ENCODE measurements around the gene KIAA0408. TPM values are rescaled to one million over a fixed set of nuclear protein-coding genes. Genes with fewer than 3 reads are reported as not detected.

The KIAA0408 gene
- total RNA-seq, 1 donor from 2014 or later, result 0.91 TPM

DNA sequence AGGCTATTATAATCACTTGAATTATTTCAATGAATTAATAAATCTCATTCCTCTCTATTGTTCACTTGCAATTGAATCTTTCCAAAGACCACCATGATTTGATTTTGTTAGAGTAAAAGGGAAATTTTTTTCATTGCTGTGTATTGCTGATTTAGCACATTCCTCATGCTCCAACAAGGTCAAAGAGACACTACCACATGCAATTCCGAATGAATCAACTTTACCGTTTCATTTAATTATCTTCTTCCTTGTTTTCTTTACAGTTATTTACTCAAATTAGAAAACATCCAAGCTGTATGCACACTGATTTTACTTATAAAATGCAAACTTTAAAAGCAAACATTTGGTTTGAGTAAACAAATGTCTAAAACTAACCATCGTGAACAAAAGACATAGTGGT, 967 bp downstream of the KIAA0408 start:
- no peak overlapping the region for H3K4me3 Mint-ChIP-seq (ENCODE audit: low read depth)
- H3K9me3 Mint-ChIP-seq (ENCODE audit: low read depth), result no peaks in the 10 kb centered on the region
- TF ChIP-seq CTCF (IDR thresholded peaks at IDR 0.05; ENCODE audit: unreplicated experiment), result no peak
- H3K27ac Mint-ChIP-seq, result no peak overlapping the region
- DNase-seq (ENCODE audit: low spot score, unreplicated experiment), result no peak
- H3K27me3 Mint-ChIP-seq, result no peaks in the 10 kb centered on the region
- no peaks in the 10 kb centered on the region for H3K36me3 Mint-ChIP-seq (ENCODE audit: insufficient read depth)
- peaks cover 16% of the 10 kb centered on the region for H3K4me1 Mint-ChIP-seq (ENCODE audit: low read depth)

DNA sequence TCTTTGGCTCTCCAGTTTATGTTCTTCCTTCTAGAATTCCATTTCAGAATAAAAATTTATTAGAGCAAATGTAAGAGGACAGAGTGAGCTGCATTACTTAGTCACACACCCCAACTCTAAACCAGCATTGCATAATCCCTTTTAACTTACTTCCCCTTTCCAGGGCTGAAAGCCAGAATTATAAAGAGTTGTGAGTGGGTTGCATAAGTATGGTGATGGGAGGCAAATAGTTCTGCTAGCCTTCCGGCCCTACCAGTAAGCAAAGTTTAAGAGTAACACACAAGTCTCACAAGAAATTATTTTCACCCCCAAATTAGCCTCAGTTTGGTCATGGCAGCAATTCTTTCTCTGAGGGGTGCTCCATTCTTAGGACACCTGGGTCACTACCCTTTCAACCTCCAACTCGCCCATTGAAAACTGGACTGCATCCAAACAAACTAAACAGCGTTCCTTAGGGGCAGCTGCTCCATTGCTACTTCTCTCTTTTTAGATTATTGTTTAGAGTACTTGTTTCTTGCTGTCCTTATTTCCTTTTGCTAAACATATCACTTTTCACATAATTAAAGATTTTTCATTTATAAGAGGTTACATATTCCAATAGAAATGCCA, 1.6 kb downstream of the KIAA0408 start:
- Mint-ChIP-seq H3K4me1 (ENCODE audit: low read depth) (peaks cover 16% of the 10 kb centered on the region), H3K27me3 (no peaks in the 10 kb centered on the region), H3K27ac (no peak overlapping the region), H3K9me3 (ENCODE audit: low read depth) (no peaks in the 10 kb centered on the region), H3K4me3 (ENCODE audit: low read depth) (no peak overlapping the region), H3K36me3 (ENCODE audit: insufficient read depth) (no peaks in the 10 kb centered on the region)
- TF ChIP-seq CTCF (IDR thresholded peaks at IDR 0.05; ENCODE audit: unreplicated experiment), result no peak
- DNase-seq (ENCODE audit: low spot score, unreplicated experiment), result no peak

- H3K4me1 Mint-ChIP-seq (ENCODE audit: low read depth), result peaks cover 16% of the 10 kb centered on the region
- no peak overlapping the region for H3K4me3 Mint-ChIP-seq (ENCODE audit: low read depth)
- no peaks in the 10 kb centered on the region for H3K9me3 Mint-ChIP-seq (ENCODE audit: low read depth)
- no peak for DNase-seq (ENCODE audit: low spot score, unreplicated experiment)
- no peaks in the 10 kb centered on the region for H3K36me3 Mint-ChIP-seq (ENCODE audit: insufficient read depth)
- no peak overlapping the region for H3K27ac Mint-ChIP-seq
- H3K27me3 Mint-ChIP-seq, result no peaks in the 10 kb centered on the region
- TF ChIP-seq CTCF (IDR thresholded peaks at IDR 0.05; ENCODE audit: unreplicated experiment), result no peak
Measured at GRCh38 chr6:127456465-127456864, 2.7 kb downstream of the KIAA0408 start.

- no peak overlapping the region for H3K4me3 Mint-ChIP-seq (ENCODE audit: low read depth)
- no peak for DNase-seq (ENCODE audit: low spot score, unreplicated experiment)
- H3K9me3 Mint-ChIP-seq (ENCODE audit: low read depth), result no peaks in the 10 kb centered on the region
- H3K27me3 Mint-ChIP-seq, result no peaks in the 10 kb centered on the region
- H3K36me3 Mint-ChIP-seq (ENCODE audit: insufficient read depth), result no peaks in the 10 kb centered on the region
- no peak for TF ChIP-seq CTCF (IDR thresholded peaks at IDR 0.05; ENCODE audit: unreplicated experiment)
- H3K27ac Mint-ChIP-seq, result no peak overlapping the region
- peaks cover 11% of the 10 kb centered on the region for H3K4me1 Mint-ChIP-seq (ENCODE audit: low read depth)
Measured at GRCh38 chr6:127453845-127454619, 5.2 kb downstream of the KIAA0408 start.

- no peak overlapping the region for H3K4me3 Mint-ChIP-seq (ENCODE audit: low read depth)
- no peak for DNase-seq (ENCODE audit: low spot score, unreplicated experiment)
- no peak for TF ChIP-seq CTCF (IDR thresholded peaks at IDR 0.05; ENCODE audit: unreplicated experiment)
- H3K27ac Mint-ChIP-seq, result no peak overlapping the region
- no peaks in the 10 kb centered on the region for H3K27me3 Mint-ChIP-seq
- H3K4me1 Mint-ChIP-seq (ENCODE audit: low read depth), result peaks cover 2% of the 10 kb centered on the region
- H3K9me3 Mint-ChIP-seq (ENCODE audit: low read depth), result no peaks in the 10 kb centered on the region
- H3K36me3 Mint-ChIP-seq (ENCODE audit: insufficient read depth), result no peaks in the 10 kb centered on the region
Measured at GRCh38 chr6:127452803-127453202, 6.4 kb downstream of the KIAA0408 start.
